Ramos (cell line): ENCODE measurements around the gene ADARB2.
"Not testable (repeated sequence)": the region's sequence is repeated elsewhere in the genome, so short reads cannot be mapped to it uniquely, and the experiment has no call there.

ENCODE experiments used
- in situ Hi-C: fragments of 300-500 bp; cut with MboI; formaldehyde crosslinking; loops from one replicate; pipeline ENCODE4 v1.14.3; 2022; ENCODE audit warnings: low sequenced_read_pairs; ENCODE audit not compliant: unreplicated experiment

ADARB2 gene

GRCh38 chr10:1160561-1161314 is 576.6 kb downstream of the ADARB2 start:
- in situ Hi-C loops: no loop called here

- in situ Hi-C loops: no loop called here
These were observed 577.9 kb downstream of the ADARB2 start for GRCh38 chr10:1159131-1160061.

GRCh38 chr10:1158536-1158935 is 578.8 kb downstream of the ADARB2 start:
- in situ Hi-C loops: not testable (repeated sequence)

GRCh38 chr10:1158066-1158465 is 579.3 kb downstream of the ADARB2 start:
- in situ Hi-C loops: no loop called here

GRCh38 chr10:1157615-1157933 is 579.8 kb downstream of the ADARB2 start:
- in situ Hi-C loops: no loop called here

GRCh38 chr10:1156921-1157614 is 580.3 kb downstream of the ADARB2 start:
- in situ Hi-C loops: no loop called here

- in situ Hi-C loops: no loop called here
These were observed 580.8 kb downstream of the ADARB2 start for GRCh38 chr10:1156616-1156886.

GRCh38 chr10:1155791-1156615 is 581.3 kb downstream of the ADARB2 start:
- in situ Hi-C loops: no loop called here

GRCh38 chr10:1154531-1155295 is 582.6 kb downstream of the ADARB2 start:
- in situ Hi-C loops: no loop called here

- in situ Hi-C loops: no loop called here
These were observed 583.4 kb downstream of the ADARB2 start for GRCh38 chr10:1153805-1154351.

- in situ Hi-C loops: no loop called here
These were observed 584.0 kb downstream of the ADARB2 start for GRCh38 chr10:1153251-1153763.

GRCh38 chr10:1152386-1153250 is 584.7 kb downstream of the ADARB2 start:
- in situ Hi-C loops: no loop called here

- in situ Hi-C loops: no loop called here
These were observed 586.0 kb downstream of the ADARB2 start for GRCh38 chr10:1151076-1152033.

GRCh38 chr10:1150638-1150955 is 586.7 kb downstream of the ADARB2 start:
- in situ Hi-C loops: no loop called here

GRCh38 chr10:1149793-1150637 is 587.3 kb downstream of the ADARB2 start:
- in situ Hi-C loops: no loop called here

- in situ Hi-C loops: no loop called here
These were observed 588.3 kb downstream of the ADARB2 start for GRCh38 chr10:1148855-1149605.
